Stimulated activated CD4-positive, alpha-beta T cell treated with anti-CD3 and anti-CD28 coated beads, Interleukin-2, amount 100 ng/mL, for 4 hours (primary cell): ENCODE measurements around the gene CNNM2.

ENCODE experiments used
- DNase-seq: peaks from one replicate; pipeline ENCODE4 v3.0.0-alpha.2; 2020; ENCODE audit warnings: low read depth

Gene CNNM2

GRCh38 chr10:103077020-103077419 is 158.9 kb downstream of the CNNM2 start:
- no peak for DNase-seq

- no peak for DNase-seq
Observed at GRCh38 chr10:103077491-103078308, 159.6 kb downstream of the CNNM2 start.

- no peak for DNase-seq
Observed at GRCh38 chr10:103078309-103078615, 160.2 kb downstream of the CNNM2 start.

- DNase-seq: no peak
Observed at GRCh38 chr10:103078676-103079075, 160.6 kb downstream of the CNNM2 start.

- no peak for DNase-seq
Observed at GRCh38 chr10:103079100-103079499, 161.0 kb downstream of the CNNM2 start.

- DNase-seq: no peak
Observed at GRCh38 chr10:103079946-103080345, 161.9 kb downstream of the CNNM2 start.

GRCh38 chr10:103080891-103081581 is 162.9 kb downstream of the CNNM2 start:
- no peak for DNase-seq

GRCh38 chr10:103082683-103083082 is 164.6 kb downstream of the CNNM2 start:
- DNase-seq: no peak

- no peak for DNase-seq
Observed at GRCh38 chr10:103083266-103083976, 165.3 kb downstream of the CNNM2 start.

GRCh38 chr10:103083977-103084320 is 165.9 kb downstream of the CNNM2 start:
- DNase-seq: no peak

- DNase-seq: no peak
Observed at GRCh38 chr10:103086261-103086660, 168.2 kb downstream of the CNNM2 start.

GRCh38 chr10:103086799-103087198 is 168.7 kb downstream of the CNNM2 start:
- DNase-seq: no peak

GRCh38 chr10:103089493-103089892 is 171.4 kb downstream of the CNNM2 start:
- DNase-seq: no peak

GRCh38 chr10:103090911-103091310 is 172.8 kb downstream of the CNNM2 start:
- no peak for DNase-seq

- no peak for DNase-seq
Observed at GRCh38 chr10:103095005-103095404, 176.9 kb downstream of the CNNM2 start.

GRCh38 chr10:103096130-103096529 is 178.0 kb downstream of the CNNM2 start:
- DNase-seq: no peak

- no peak for DNase-seq
Observed at GRCh38 chr10:103098240-103098639, 180.1 kb downstream of the CNNM2 start.

GRCh38 chr10:103100620-103101019 is 182.5 kb downstream of the CNNM2 start:
- DNase-seq: no peak

- no peak for DNase-seq
Observed at GRCh38 chr10:103102195-103102594, 184.1 kb downstream of the CNNM2 start.

GRCh38 chr10:103103989-103104388 is 185.9 kb downstream of the CNNM2 start:
- no peak for DNase-seq

GRCh38 chr10:103104721-103105120 is 186.6 kb downstream of the CNNM2 start:
- no peak for DNase-seq

GRCh38 chr10:103105462-103105861 is 187.4 kb downstream of the CNNM2 start:
- no peak for DNase-seq

GRCh38 chr10:103106539-103106938 is 188.4 kb downstream of the CNNM2 start:
- DNase-seq: no peak
